OCI-LY1 (cell line): ENCODE measurements around the gene SMYD3.

Experiments used
- H2AFZ ChIP-seq: fragments of 200-600 bp; sonication (generic), shearing (Covaris generic); 2 replicates; pipeline ENCODE4 v1.6.0; 2014; ENCODE audit warnings: antibody characterized with exemption, mild to moderate bottlenecking, low read length
- H3F3A ChIP-seq: fragments of 200-600 bp; sonication (generic), shearing (Covaris generic); 2 replicates; pipeline ENCODE4 v1.6.0; 2014; ENCODE audit warnings: mild to moderate bottlenecking, antibody characterized with exemption, low read length, moderate library complexity; ENCODE audit not compliant: insufficient read depth
- H3K27ac ChIP-seq: fragments of 200-600 bp; sonication (generic); 2 replicates; pipeline ENCODE4 v1.5.1; 2014; ENCODE audit warnings: low read length, mixed run types, mild to moderate bottlenecking, low read depth; ENCODE audit not compliant: poor library complexity, severe bottlenecking
- H3K27me3 ChIP-seq: fragments of 200-600 bp; sonication (generic); 2 replicates; pipeline ENCODE4 v1.6.0; 2014; ENCODE audit warnings: antibody characterized with exemption, mild to moderate bottlenecking, low read length, moderate library complexity; ENCODE audit not compliant: insufficient read depth
- H3K36me3 ChIP-seq: fragments of 200-600 bp; sonication (generic); 2 replicates; pipeline ENCODE4 v1.6.1; 2014; ENCODE audit warnings: mild to moderate bottlenecking, antibody characterized with exemption, low read length, moderate library complexity, mixed read lengths; ENCODE audit not compliant: insufficient read depth
- H3K4me1 ChIP-seq: fragments of 200-600 bp; sonication (generic); 2 replicates; pipeline ENCODE4 v1.5.1; 2014; ENCODE audit warnings: mild to moderate bottlenecking, low read length, moderate library complexity; ENCODE audit not compliant: insufficient read depth, severe bottlenecking
- H3K4me2 ChIP-seq: fragments of 200-600 bp; sonication (generic), shearing (Covaris generic); 2 replicates; pipeline ENCODE4 v1.6.1; 2014; ENCODE audit warnings: low read length
- H3K4me3 ChIP-seq: fragments of 200-600 bp; sonication (generic); 2 replicates; pipeline ENCODE4 v1.5.1; 2014; ENCODE audit warnings: low read length, low read depth, mild to moderate bottlenecking, mixed read lengths; ENCODE audit not compliant: poor library complexity, severe bottlenecking
- H3K79me2 ChIP-seq: fragments of 200-600 bp; shearing (Covaris generic); 2 replicates; pipeline ENCODE4 v1.6.1; 2016; ENCODE audit warnings: mixed run types, low read length, mixed read lengths; ENCODE audit not compliant: insufficient read depth
- H3K9ac ChIP-seq: fragments of 200-600 bp; sonication (generic), shearing (Covaris generic); 2 replicates; pipeline ENCODE4 v1.6.1; 2014; ENCODE audit warnings: mild to moderate bottlenecking, low read length, mixed read lengths
- H3K9me2 ChIP-seq: fragments of 200-600 bp; sonication (generic), shearing (Covaris generic); 2 replicates; pipeline ENCODE4 v1.6.1; 2014; ENCODE audit warnings: low read depth, mild to moderate bottlenecking, low read length, mixed read lengths
- H3K9me3 ChIP-seq: fragments of 200-600 bp; shearing (Covaris generic); 2 replicates; pipeline ENCODE4 v1.6.1; 2014; ENCODE audit warnings: low read length, mixed read lengths
- H4K20me1 ChIP-seq: fragments of 200-600 bp; sonication (generic), shearing (Covaris generic); 2 replicates; pipeline ENCODE4 v1.6.0; 2016; ENCODE audit warnings: mild to moderate bottlenecking, low read length; ENCODE audit not compliant: insufficient read depth
- EZH2 ChIP-seq: fragments of 200-600 bp; sonication (generic), shearing (Covaris generic); IDR thresholded peaks from 2 replicates; pipeline ENCODE4 v1.8.0; 2017; ENCODE audit warnings: borderline replicate concordance, mixed run types, mild to moderate bottlenecking, antibody characterized with exemption, low read length, moderate library complexity, mixed read lengths
- TF ChIP-seq, protein P1 (sequence below): fragments of 200-600 bp; sonication (generic), shearing (Covaris generic); IDR thresholded peaks from 2 replicates; pipeline ENCODE4 v1.5.1; 2017; ENCODE audit warnings: mild to moderate bottlenecking, antibody characterized with exemption, low read length, moderate library complexity, mixed read lengths

Gene SMYD3

DNA sequence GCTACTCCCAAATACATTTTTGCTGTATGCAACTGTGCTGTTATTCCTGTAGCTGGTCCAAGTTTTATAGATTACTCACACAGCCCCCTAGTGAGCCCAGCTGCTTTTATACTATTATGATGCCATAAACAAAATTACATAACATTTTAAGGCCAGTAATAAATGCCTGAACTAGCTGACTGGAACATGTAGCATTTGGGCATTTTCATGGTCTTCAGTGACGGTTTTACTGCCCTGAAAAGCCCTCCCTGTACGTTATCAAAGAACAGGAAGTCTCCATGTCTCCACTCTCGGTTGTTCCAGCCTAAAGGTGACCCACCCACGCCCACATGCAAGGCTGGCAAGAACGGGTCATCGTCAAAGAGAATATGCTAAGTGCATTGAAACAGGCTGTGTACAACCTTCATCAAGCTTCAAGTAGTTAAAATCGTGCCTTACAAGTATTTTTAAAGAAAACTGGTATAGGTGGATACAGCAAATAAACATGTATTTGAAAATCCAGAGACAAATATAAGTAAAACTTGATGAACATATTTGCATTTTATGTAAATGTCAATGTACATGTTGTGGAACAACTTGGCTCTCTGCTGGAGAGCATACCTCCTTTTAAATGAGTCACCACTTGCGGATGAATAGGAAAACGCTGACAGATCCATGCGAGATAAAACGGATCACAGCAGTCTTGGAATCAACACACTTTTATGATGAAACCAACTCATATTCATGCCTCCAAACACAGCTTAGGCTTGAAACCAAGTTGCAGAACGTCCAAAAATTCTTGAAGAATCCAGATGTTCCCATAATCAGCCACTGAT lies 520.5 kb downstream of the SMYD3 start:
- no peaks in the 10 kb centered on the region for H3F3A ChIP-seq
- H3K4me3 ChIP-seq: no peak overlapping the region
- no peaks in the 10 kb centered on the region for H3K79me2 ChIP-seq
- no peaks in the 10 kb centered on the region for H3K4me1 ChIP-seq
- no peaks in the 10 kb centered on the region for H3K36me3 ChIP-seq
- no peak overlapping the region for H3K27ac ChIP-seq
- H3K4me2 ChIP-seq: no peak overlapping the region
- no peak overlapping the region for H2AFZ ChIP-seq
- no peaks in the 10 kb centered on the region for H3K9me2 ChIP-seq
- no peak overlapping the region for H3K9ac ChIP-seq
- H3K9me3 ChIP-seq: no peaks in the 10 kb centered on the region
- TF ChIP-seq, protein P1, sequence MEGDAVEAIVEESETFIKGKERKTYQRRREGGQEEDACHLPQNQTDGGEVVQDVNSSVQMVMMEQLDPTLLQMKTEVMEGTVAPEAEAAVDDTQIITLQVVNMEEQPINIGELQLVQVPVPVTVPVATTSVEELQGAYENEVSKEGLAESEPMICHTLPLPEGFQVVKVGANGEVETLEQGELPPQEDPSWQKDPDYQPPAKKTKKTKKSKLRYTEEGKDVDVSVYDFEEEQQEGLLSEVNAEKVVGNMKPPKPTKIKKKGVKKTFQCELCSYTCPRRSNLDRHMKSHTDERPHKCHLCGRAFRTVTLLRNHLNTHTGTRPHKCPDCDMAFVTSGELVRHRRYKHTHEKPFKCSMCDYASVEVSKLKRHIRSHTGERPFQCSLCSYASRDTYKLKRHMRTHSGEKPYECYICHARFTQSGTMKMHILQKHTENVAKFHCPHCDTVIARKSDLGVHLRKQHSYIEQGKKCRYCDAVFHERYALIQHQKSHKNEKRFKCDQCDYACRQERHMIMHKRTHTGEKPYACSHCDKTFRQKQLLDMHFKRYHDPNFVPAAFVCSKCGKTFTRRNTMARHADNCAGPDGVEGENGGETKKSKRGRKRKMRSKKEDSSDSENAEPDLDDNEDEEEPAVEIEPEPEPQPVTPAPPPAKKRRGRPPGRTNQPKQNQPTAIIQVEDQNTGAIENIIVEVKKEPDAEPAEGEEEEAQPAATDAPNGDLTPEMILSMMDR: no peak
- TF ChIP-seq EZH2: no peak
- no peaks in the 10 kb centered on the region for H3K27me3 ChIP-seq
- no peaks in the 10 kb centered on the region for H4K20me1 ChIP-seq

DNA sequence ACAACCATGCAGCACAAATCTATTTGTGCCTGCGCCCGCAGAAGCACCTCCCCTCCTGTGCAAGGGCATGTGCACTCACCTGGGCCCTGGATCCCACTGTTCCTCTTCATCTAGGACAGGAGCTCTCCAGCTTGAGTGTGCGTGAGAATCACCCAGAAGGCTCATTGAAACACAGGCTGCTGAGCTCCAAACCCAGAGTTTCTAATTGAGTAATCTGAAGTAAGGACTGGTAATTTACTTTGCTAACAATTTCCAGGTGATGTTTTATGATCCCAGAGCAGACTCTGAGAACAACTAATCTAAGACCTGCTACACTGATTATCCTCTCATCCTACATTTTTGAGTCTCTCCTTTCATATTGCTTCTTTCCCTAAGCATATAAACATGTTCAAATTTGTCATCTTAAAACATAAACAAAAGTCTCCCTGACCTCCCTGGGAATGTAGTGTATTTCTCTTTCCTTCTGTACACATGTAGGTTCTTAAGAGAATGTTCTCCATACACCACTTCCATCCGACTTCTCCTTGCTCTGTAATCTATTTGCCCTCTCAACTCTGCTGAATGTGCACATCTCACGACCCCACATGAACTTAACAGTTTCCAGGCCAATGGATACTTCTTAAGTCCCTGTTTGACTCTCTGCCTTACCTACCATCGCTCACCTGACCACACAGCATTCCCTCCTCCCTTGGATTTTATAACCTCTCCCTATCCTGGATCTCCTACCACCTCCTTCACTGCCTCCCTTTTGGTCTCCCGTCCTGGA lies 522.5 kb downstream of the SMYD3 start:
- no peak overlapping the region for H3K9ac ChIP-seq
- no peaks in the 10 kb centered on the region for H3K9me2 ChIP-seq
- H3K36me3 ChIP-seq: no peaks in the 10 kb centered on the region
- H2AFZ ChIP-seq: no peak overlapping the region
- no peaks in the 10 kb centered on the region for H3K27me3 ChIP-seq
- no peak overlapping the region for H3K4me3 ChIP-seq
- no peaks in the 10 kb centered on the region for H3K79me2 ChIP-seq
- no peak for TF ChIP-seq EZH2
- TF ChIP-seq, protein P1: no peak
- no peaks in the 10 kb centered on the region for H4K20me1 ChIP-seq
- H3F3A ChIP-seq: no peaks in the 10 kb centered on the region
- H3K4me2 ChIP-seq: no peak overlapping the region
- H3K4me1 ChIP-seq: no peaks in the 10 kb centered on the region
- no peaks in the 10 kb centered on the region for H3K9me3 ChIP-seq
- H3K27ac ChIP-seq: no peak overlapping the region

DNA sequence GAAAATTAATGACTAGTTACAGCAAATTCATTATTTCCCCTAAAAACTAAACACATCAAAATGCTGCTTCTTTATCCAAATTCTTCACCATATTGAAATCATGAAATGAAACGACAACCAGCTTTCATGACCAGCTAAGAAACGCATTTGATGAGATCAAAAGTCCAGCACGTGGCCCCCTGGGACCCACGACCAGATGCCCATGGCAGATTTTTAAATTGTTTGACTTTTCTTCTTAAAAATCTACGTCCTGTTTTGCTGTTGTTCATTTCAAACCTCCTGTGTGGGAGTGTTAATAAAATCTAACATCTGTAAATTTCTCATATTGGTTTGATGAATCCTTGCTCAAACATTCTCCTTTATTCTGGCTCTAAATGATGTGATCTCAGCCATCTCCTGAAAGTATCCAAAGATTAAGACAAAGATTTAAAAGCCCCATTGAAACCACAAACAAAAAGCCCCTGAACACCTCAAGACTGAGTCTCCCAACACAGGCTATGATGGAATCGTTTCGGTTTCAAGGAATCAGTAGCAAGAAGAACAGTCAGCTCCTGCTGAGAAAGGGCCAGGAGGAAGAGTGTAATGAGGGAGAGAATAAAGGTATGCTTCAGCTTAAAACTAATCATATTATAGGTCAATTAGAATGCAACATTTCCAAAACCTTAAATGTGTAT lies 523.6 kb downstream of the SMYD3 start:
- no peak overlapping the region for H3K4me2 ChIP-seq
- no peak overlapping the region for H3K9ac ChIP-seq
- no peaks in the 10 kb centered on the region for H3K79me2 ChIP-seq

More for the DNA sequence above, 523.6 kb downstream of the SMYD3 start:
- Histone ChIP-seq H2AFZ (no peak overlapping the region), H4K20me1 (no peaks in the 10 kb centered on the region), H3K27ac (no peak overlapping the region), H3F3A (no peaks in the 10 kb centered on the region), H3K9me2 (no peaks in the 10 kb centered on the region), H3K4me3 (no peak overlapping the region), H3K4me1 (no peaks in the 10 kb centered on the region), H3K27me3 (no peaks in the 10 kb centered on the region), H3K9me3 (no peaks in the 10 kb centered on the region), H3K36me3 (no peaks in the 10 kb centered on the region)
- TF ChIP-seq EZH2: no peak
- TF ChIP-seq, protein P1: no peak
